ENCODE results near the gene ALX4. TPM values are rescaled to one million over a fixed set of nuclear protein-coding genes. Genes with fewer than 3 reads are reported as not detected.

ALX4 gene
- total and polyA plus RNA-seq, 9 of the 15 experiments (the other 6 are each of a cell fraction or from before 2014, with no cell fraction given) = 0.07 to 1.2 (median 0.33) TPM

DNA sequence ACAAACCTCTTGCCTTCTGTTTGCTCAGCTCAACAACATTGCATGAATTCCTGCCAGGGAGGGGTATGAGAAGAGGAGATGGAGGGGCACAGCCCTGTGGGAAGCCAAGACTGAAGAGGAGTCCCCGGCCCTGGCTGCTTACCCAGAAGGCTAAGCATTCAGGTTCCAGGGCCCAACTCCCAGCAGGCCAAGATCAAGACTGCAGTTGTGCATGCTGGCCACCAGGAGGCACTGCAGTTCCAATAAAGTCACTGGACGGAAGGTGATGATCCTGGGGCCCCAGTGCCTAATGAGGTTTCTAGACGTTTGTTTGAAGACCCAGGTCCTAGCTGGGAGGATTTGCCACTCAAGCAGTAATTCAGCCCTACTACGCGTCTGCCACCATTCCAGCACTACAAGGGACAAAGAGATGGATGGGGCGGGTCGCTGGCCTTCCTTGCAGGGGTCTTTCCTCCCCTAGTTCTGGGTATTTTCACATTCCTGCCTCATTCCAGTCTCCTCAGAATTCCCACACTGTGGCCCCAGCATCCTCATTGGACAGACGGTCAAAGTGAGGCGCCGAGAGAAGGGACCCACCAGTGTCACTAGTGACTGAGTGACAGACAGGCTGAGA is 23.6 kb downstream of the ALX4 start (continued):
- TF ChIP-seq TARDBP (IDR thresholded peaks at IDR 0.05) (no peak), POLR2G (IDR thresholded peaks at IDR 0.05; ENCODE audit: low read depth, low read length) (no peak), ZNF766 (CRISPR knock-in tag; conservative IDR thresholded peaks at IDR 0.05) (0 out of 2 replicates have a peak, but pooled peaks have one; percentile 66), FOXA3 (CRISPR knock-in tag; conservative IDR thresholded peaks at IDR 0.05 in 1 of 2, IDR thresholded peaks at IDR 0.05 in 1 of 2) (no peak), U2AF2 (optimal IDR thresholded peaks at IDR 0.05; ENCODE audit: low read depth, low read length) (no peak), MEF2A (IDR thresholded peaks at IDR 0.05; ENCODE audit: control insufficient read depth, low read depth, low read length) (no peak), RCOR1 (IDR thresholded peaks at IDR 0.05; ENCODE audit: borderline replicate concordance in 1 of 2, low read depth in 2 of 2, low read length in 2 of 2) (peak in 1 of 2 experiments; percentile 67; a peak in 2 of 4 replicates), CHD2 (IDR thresholded peaks at IDR 0.05; ENCODE audit: low read depth, low read length) (no peak), ETV1 (tag; conservative IDR thresholded peaks at IDR 0.05; ENCODE audit: low read depth) (no peak), SMAD3 (CRISPR knock-in tag; conservative IDR thresholded peaks at IDR 0.05) (no peak), ZNF324 (CRISPR knock-in tag; IDR thresholded peaks at IDR 0.05) (no peak), CREM (IDR thresholded peaks at IDR 0.05; ENCODE audit: low read depth) (0 out of 2 replicates have a peak, but pooled peaks have one; percentile 43), LARP7 (IDR thresholded peaks at IDR 0.05) (no peak), SNIP1 (IDR thresholded peaks at IDR 0.05; ENCODE audit: low read depth) (no peak), ATF7 (IDR thresholded peaks at IDR 0.05) (no peak), E2F3 (CRISPR knock-in tag; IDR thresholded peaks at IDR 0.05) (no peak), MYNN (IDR thresholded peaks at IDR 0.05) (0 out of 2 replicates have a peak, but pooled peaks have one; percentile 54), MYNN (CRISPR knock-in tag; IDR thresholded peaks at IDR 0.05) (no peak), TCFL5 (CRISPR knock-in tag; conservative IDR thresholded peaks at IDR 0.05) (no peak), LCOR (CRISPR knock-in tag; IDR thresholded peaks at IDR 0.05) (no peak)
- TF ChIP-seq, protein P1, sequence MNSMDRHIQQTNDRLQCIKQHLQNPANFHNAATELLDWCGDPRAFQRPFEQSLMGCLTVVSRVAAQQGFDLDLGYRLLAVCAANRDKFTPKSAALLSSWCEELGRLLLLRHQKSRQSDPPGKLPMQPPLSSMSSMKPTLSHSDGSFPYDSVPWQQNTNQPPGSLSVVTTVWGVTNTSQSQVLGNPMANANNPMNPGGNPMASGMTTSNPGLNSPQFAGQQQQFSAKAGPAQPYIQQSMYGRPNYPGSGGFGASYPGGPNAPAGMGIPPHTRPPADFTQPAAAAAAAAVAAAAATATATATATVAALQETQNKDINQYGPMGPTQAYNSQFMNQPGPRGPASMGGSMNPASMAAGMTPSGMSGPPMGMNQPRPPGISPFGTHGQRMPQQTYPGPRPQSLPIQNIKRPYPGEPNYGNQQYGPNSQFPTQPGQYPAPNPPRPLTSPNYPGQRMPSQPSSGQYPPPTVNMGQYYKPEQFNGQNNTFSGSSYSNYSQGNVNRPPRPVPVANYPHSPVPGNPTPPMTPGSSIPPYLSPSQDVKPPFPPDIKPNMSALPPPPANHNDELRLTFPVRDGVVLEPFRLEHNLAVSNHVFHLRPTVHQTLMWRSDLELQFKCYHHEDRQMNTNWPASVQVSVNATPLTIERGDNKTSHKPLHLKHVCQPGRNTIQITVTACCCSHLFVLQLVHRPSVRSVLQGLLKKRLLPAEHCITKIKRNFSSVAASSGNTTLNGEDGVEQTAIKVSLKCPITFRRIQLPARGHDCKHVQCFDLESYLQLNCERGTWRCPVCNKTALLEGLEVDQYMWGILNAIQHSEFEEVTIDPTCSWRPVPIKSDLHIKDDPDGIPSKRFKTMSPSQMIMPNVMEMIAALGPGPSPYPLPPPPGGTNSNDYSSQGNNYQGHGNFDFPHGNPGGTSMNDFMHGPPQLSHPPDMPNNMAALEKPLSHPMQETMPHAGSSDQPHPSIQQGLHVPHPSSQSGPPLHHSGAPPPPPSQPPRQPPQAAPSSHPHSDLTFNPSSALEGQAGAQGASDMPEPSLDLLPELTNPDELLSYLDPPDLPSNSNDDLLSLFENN (IDR thresholded peaks at IDR 0.05; ENCODE audit: low read depth in 2 of 2, low read length in 2 of 2) = no peak
- TF ChIP-seq, protein P2, sequence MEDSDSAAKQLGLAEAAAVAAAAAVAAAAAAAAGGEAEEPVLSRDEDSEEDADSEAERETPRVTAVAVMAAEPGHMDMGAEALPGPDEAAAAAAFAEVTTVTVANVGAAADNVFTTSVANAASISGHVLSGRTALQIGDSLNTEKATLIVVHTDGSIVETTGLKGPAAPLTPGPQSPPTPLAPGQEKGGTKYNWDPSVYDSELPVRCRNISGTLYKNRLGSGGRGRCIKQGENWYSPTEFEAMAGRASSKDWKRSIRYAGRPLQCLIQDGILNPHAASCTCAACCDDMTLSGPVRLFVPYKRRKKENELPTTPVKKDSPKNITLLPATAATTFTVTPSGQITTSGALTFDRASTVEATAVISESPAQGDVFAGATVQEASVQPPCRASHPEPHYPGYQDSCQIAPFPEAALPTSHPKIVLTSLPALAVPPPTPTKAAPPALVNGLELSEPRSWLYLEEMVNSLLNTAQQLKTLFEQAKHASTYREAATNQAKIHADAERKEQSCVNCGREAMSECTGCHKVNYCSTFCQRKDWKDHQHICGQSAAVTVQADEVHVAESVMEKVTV (CRISPR knock-in tag; IDR thresholded peaks at IDR 0.05) = peak; percentile 75
- TF ChIP-seq, protein P3, sequence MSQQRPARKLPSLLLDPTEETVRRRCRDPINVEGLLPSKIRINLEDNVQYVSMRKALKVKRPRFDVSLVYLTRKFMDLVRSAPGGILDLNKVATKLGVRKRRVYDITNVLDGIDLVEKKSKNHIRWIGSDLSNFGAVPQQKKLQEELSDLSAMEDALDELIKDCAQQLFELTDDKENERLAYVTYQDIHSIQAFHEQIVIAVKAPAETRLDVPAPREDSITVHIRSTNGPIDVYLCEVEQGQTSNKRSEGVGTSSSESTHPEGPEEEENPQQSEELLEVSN (IDR thresholded peaks at IDR 0.05; ENCODE audit: borderline replicate concordance in 1 of 2, extremely low read depth in 1 of 2, insufficient read depth in 1 of 2, insufficient read length in 1 of 2, low read depth in 1 of 2, low read length in 1 of 2, poor library complexity in 1 of 2, severe bottlenecking in 1 of 2) = peak in 1 of 2 experiments; percentile 13
